Activated CD8-positive, alpha-beta memory T cell treated with anti-CD3 and anti-CD28 coated beads for 36 hours (primary cell): ENCODE data around the gene MYO9B. TPM values are rescaled to one million over a fixed set of nuclear protein-coding genes. Genes with fewer than 3 reads are reported as not detected.

Source experiments
- CTCF ChIA-PET: fragments of 350-600 bp; sonication (Branson Sonifier 250); formaldehyde crosslinking; loops from one replicate; lab custom pipeline; 2021; ENCODE audit warnings: antibody characterized with exemption; lab: Charles Lee
- POLR2A ChIA-PET: fragments of 350-600 bp; sonication (Branson Sonifier 250); formaldehyde crosslinking; loops from one replicate; lab custom pipeline; 2021; ENCODE audit warnings: antibody characterized with exemption; lab: Charles Lee
- total RNA-seq, 2 experiments: library from RNA; stranded (reverse); gene quantifications; one replicate each; pipeline ENCODE4 v1.2.3, GENCODE V29; 2021

Gene MYO9B, protein sequence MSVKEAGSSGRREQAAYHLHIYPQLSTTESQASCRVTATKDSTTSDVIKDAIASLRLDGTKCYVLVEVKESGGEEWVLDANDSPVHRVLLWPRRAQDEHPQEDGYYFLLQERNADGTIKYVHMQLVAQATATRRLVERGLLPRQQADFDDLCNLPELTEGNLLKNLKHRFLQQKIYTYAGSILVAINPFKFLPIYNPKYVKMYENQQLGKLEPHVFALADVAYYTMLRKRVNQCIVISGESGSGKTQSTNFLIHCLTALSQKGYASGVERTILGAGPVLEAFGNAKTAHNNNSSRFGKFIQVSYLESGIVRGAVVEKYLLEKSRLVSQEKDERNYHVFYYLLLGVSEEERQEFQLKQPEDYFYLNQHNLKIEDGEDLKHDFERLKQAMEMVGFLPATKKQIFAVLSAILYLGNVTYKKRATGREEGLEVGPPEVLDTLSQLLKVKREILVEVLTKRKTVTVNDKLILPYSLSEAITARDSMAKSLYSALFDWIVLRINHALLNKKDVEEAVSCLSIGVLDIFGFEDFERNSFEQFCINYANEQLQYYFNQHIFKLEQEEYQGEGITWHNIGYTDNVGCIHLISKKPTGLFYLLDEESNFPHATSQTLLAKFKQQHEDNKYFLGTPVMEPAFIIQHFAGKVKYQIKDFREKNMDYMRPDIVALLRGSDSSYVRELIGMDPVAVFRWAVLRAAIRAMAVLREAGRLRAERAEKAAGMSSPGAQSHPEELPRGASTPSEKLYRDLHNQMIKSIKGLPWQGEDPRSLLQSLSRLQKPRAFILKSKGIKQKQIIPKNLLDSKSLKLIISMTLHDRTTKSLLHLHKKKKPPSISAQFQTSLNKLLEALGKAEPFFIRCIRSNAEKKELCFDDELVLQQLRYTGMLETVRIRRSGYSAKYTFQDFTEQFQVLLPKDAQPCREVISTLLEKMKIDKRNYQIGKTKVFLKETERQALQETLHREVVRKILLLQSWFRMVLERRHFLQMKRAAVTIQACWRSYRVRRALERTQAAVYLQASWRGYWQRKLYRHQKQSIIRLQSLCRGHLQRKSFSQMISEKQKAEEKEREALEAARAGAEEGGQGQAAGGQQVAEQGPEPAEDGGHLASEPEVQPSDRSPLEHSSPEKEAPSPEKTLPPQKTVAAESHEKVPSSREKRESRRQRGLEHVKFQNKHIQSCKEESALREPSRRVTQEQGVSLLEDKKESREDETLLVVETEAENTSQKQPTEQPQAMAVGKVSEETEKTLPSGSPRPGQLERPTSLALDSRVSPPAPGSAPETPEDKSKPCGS (N-terminal part only)
- total RNA-seq = 100 to 1,000 TPM; 100 to 105 TPM

DNA sequence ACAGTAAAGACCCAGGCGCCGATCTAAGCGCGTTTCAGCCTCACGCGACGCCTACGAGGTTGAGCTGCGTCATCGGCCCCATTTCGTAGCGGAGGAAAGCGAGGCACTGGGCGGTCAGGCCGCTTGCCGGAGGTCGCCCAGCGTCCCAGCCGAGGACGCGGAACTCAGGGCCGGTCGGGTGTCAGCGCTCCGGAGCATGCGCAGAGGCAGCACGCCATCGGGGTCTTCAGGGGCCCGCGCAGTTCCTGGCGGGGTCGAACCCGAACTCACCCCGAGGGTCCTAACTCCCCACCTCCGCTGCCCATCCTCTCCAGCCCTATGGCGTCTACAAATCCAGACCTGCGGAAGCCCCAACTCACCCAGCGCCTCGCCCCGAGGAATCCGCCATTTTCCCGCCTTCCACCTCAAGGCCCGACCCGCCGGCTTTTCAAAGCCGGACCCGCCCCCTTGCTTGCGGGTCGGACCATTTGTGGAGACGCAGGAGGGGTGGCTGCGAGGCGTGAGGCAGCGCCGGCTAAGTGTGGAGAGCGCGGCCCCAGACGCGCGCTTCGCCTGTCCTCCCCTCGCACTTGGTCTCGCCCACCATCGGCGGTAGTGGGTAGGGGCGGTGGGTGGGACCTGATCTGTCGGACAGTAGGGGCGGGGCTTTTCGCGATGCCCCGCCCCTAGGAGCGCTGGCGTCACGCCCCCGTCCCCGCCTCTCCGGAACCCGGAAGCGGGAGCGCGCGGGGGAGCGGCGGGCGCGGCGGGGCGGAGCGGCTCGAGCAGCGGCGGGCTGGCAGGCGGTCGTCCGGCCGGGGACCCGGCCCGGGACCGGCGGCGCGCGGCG, at the start of gene MYO9B, which contains the start of gene HAUS8:
TSS of gene MYO9B (plus strand) at position 743 of the 829 bp plus-strand sequence. CDS start 25,941 bp downstream, outside the sequence.
TSS of gene HAUS8 (minus strand) at position 418 of the 829 bp plus-strand sequence. CDS start at position 388, 30 bp downstream.
- ChIA-PET CTCF (interaction anchor here (0.6 to 1.7 kb wide), 3 partner anchors 14 to 207 kb away, joined by 3 to 4 read pairs (median 4); no protein-coding TSS in a partner anchor), POLR2A (interaction anchor here (0.6 to 1.2 kb wide), 6 partner anchors 109 to 447 kb away, joined by 3 to 8 read pairs (median 4); partner anchors contain the start of genes MED26 and USE1)

DNA sequence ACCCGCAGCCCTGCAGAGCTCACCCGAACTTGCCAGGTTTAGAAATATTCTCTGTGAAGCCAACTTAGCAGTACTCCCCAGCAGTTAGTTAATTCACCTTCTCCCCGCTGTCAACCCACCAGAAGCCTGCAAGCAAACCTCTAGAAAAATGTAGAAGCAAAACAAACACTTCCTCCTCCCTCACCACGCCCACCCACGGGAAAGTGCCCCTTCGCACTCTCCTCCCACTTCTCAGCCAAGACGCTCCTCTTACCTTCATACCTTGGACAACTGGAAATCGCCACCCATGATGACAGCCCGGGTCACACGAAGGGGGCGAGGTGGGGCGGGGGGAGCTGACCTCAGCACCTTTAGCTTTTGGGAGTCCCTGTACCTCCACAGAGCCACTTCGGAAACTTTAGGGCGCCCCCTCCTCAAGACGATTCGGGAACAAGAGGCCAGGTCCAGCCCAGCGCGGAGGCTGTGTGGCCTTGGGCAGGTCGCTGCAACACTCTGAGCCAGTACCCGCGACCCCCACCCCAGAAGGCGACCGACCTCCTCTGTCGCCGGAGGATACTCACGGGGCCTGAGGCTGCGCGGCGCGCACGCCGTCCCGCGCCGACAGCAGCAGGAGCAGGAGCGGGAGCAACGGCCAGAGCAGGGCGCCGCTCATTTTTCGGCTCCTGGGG, 49.5 kb upstream of the MYO9B start:
- CTCF ChIA-PET = no interaction called here
- POLR2A ChIA-PET = no interaction called here

DNA sequence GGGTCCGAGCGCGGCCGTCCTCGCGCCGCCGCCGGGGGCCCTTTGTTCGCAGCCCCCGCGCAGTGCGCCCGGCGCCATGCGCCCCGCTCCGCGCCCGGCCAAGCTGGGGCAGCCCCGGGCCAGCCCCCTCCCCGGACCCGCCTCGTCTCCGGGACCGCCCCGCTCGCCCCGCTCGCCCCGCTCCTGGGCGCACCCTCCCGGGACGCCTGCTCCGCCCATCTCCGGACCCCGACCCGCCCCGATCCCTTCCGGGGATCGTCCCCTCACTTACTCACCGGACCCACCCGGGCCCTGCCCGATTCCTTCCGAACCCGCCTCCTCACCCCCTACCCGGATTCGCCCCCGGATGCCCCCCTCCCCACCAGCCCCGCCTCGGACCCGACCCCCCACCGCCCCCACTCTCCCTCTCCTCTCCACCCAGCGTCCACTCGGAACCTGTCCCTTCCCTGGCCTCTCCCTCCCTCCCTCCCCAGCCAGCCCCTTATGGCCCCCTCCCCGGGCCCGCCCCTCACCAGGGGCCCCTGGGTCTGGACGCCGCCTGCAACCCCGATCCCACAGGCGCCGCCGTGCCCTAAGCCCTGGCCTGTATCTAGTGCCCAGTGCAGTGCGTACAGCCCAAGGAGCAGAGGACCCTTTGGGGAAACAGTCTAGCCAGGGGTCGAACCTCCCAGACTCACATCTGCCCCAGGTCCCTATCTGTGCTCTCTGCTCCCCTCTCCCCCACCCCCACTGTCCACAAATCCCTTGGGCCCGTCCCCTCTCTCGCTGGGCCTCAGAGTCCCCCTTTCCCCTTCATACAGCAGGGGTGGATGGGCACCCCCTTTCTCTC, 48.7 kb upstream of the MYO9B start, which contains the start of gene CPAMD8:
TSS of gene CPAMD8 (minus strand) at position 105 of the 829 bp plus-strand sequence. CDS start 168 bp downstream, outside the sequence.
- ChIA-PET CTCF (no interaction called here), POLR2A (no interaction called here)

DNA sequence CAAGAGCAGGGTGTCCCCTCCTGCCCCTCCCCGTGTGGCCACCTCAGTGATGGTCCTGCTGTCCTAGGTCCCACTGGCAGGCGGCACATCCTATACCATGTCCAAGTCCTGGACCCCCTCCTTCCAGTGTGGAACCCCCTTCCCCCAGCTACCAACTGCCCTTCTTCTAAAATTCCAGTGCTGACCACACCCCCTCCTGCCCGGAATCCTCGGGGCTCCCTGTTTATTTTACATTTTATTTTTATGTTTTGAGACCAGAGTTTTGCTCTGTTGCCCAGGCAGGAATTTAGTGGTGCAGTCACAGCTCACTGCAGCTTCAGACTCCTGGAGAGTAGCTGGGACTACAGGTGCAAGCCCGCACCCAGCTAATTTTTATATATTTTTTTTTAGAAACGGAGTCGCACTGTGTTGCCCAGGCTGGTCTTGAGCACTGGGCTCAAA, 48.0 kb upstream of the MYO9B start:
- CTCF ChIA-PET = no interaction called here
- POLR2A ChIA-PET = no interaction called here

DNA sequence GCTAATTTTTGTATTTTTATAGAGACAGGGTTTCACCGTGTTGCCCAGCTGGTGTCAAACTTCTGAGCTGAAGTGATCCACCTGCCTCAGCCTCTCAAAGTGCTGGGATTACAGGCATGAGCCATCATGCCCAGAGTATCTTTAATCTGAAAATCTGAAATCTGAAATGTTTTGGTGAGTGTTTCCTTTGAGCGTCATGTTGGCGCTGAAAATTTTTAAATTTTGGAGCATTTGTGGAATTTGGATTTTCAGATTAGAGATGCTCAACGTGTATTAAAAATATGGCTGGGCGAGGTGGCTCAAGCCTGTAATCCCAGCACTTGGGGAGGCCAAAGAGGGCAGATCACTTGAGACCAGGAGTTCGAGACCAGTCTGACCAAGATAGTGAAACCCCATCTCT, 43.8 kb upstream of the MYO9B start:
- ChIA-PET POLR2A (no interaction called here), CTCF (no interaction called here)

DNA sequence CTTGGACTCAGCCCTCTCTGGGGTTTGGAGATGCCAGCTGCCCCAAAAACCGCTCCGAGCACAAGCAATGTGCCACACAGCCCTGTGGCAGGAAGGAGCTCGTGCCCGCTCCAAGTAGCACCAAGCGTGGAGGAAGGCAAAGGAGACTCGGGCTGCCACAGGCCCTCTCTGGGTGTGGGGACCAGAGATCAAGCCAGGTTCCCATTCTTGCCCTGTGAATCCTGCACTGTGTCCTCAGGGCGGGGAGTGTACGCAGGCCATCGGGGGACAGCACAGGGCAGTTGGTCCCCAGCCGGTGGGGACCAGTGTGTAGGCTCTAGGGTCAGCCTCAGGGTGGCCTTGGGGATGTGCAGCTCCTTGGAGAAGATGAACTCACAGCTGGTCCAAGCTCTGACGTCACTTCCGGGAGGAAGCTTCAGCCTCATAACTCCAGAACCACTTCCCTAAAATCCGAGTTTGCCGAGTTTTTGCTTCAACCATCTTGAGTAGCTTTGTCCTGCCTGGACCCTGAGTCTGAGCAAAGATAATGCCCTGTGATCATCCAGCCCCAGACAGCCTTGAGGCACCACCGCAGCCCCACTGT, 39.6 kb upstream of the MYO9B start:
- ChIA-PET CTCF (interaction anchor here (0.5 to 0.6 kb wide), 2 partner anchors 130 to 148 kb away, joined by 3 read pairs; no protein-coding TSS in a partner anchor), POLR2A (no interaction called here)

DNA sequence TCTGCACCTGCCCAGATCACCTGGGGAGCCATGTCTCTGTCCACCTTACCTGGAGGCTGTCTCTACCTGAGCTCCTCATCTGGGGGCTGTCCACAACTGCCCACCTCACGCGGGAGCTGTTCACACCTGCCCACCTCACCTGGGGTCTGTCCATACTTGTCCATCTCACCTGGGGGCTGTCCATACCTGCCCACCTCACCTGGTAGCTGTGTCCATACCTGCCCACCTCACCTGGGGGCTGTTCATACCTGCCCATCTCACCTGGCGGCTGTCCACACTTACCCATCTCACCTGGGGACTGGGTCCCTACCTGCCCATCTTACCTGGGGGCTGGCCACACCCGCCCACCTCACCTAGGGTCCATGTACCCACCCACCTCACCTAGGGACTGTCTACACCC, 38.9 kb upstream of the MYO9B start:
- CTCF ChIA-PET = interaction anchor here (0.5 kb wide), 1 partner anchor 131 kb away, joined by 3 read pairs; no protein-coding TSS in a partner anchor
- POLR2A ChIA-PET = no interaction called here

DNA sequence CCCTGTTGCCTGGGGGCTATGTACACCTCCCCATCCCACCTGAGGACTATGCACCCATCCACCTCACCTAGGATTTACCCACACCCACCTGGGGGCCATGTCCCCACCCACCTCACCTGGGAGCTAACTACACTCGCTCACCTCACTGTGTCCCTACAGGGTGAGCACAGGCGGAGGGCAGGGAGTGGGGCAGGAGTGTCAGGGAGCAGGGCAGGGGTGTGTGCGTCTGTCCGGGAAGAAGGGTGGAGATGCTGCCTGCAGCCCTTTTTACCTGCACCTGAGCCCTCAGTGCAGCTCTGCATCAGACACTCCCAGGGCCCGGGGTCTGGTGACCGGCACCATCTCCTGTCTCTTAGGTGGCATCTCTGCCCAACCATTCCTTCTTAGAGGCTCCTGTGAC, 38.4 kb upstream of the MYO9B start:
- POLR2A ChIA-PET = no interaction called here
- CTCF ChIA-PET = no interaction called here

DNA sequence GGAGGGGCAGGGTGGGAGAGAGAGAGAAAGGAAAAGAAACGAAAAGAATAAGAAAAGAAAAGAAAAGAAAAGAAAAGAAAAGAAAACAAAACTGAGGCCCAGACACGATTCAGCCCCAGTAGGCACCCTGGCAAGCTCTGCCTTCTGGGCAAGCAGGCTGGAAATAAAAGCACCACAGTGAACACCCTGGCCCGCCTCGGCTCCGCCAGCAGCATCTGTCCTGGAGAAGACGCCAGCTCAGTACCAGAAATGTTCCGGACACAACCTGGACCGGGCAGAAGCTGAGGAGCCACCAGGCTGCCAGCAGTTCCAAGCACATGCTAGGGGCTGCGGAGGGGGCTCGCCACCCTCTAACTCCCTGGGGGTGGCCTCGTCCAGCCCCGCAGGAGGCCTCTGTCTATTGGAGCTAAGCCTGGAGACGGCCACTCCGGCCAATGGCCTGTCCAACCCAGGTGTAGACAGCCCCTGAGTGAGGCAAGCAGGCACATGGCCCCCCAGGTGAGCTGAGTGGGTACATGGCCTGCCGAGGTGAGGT, 37.5 kb upstream of the MYO9B start:
- CTCF ChIA-PET = no interaction called here
- POLR2A ChIA-PET = no interaction called here

DNA sequence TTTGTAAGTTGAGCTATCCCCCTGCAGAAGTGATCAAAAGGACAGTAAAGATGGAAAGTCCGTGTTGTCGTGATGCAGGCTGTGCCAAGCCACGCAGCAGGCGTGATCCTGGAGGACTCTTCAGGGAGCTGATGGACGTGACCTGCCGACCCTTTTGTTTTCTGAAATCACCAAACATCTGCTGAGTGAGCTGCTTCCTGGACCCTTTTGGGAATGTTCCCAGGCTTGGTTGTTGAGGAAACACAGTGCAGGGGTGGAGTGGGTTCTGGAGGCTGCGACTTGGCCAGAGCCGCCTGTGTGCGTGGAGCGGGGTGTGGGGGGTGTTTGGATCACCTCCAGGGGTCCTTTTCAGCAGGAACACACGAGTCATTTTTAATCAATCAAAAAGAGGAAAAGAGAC, 33.6 kb upstream of the MYO9B start:
- ChIA-PET POLR2A (no interaction called here), CTCF (no interaction called here)

DNA sequence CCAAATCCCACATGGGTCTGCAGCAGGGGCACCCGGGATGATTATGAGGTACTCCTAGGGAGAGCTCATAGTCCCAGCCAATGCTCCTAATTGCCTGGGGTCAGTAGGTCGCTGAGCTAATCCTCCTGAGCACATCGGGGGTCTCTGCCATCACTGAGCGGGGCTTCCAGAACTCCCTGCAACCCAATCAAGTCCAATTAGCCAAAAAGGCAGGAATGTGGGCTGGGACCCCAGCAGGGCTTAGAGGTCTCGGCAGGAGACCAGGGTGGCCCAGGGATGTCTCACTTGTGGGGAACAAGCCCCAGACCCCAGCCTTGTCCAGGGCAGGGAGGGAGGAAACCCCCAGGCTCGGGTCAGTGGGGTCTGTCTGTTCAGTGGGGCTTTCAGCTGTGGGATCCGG, 31.8 kb upstream of the MYO9B start:
- POLR2A ChIA-PET = no interaction called here

DNA sequence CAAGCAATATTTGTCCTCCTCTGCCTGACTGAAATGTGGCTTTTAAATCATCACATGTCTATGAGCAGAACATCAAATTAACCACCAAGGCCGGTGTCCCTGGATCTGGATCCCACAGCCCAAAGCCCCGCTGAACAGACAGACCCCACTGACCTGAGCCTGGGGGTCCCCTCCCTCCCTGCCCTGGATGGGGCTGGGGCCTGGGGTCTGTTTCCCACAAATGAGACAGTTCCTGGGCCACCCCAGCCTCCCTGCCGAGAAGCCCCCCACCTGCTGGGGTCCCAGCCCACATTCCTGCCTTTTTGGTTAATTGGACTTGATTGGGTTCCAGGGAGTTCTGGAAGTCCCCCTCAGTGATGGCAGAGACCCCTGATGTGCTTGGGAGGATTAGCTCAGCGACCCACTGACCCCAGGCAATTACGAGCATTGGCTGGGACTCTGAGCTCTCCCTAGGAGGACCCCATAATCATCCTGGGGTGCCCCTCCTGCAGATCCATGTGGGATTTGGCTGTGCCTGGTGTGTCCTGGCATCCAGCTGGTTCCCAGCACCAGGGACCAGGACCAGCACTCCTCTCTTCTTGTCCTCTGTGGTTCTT, 29.6 kb upstream of the MYO9B start:
- ChIA-PET POLR2A (no interaction called here), CTCF (interaction anchor here (0.6 kb wide), 1 partner anchor 987 kb away, joined by 5 read pairs; no protein-coding TSS in a partner anchor)

More for the DNA sequence above, 31.8 kb upstream of the MYO9B start:
- CTCF ChIA-PET = no interaction called here

DNA sequence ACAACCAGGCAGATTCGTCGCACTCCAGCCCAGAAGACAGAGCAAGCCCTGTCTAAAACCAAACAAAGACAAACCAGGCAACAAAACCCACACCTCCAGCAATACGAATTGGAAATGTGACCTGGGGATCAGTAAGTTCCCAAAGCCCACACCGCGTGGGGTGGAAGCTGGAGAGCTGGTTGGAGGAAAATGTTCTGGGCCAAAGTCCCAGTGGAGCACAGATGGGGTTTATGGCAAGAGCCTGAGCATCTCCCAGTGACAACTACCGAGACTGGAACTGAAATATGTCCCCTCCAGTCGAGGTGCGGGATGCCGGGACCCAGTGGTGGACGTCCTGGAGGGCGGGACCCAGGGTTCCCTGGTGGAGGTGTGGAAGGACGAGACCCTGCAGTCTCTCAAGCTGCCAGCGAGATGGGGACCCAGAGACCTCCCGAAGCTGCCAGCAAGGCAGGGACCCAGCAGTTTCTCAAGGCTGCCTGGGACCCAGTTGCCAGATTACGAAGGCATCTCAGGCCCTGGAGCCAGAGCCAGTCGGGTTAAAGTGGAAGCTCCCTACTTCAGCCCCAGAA, 26.6 kb upstream of the MYO9B start:
- CTCF ChIA-PET = no interaction called here
- POLR2A ChIA-PET = no interaction called here

DNA sequence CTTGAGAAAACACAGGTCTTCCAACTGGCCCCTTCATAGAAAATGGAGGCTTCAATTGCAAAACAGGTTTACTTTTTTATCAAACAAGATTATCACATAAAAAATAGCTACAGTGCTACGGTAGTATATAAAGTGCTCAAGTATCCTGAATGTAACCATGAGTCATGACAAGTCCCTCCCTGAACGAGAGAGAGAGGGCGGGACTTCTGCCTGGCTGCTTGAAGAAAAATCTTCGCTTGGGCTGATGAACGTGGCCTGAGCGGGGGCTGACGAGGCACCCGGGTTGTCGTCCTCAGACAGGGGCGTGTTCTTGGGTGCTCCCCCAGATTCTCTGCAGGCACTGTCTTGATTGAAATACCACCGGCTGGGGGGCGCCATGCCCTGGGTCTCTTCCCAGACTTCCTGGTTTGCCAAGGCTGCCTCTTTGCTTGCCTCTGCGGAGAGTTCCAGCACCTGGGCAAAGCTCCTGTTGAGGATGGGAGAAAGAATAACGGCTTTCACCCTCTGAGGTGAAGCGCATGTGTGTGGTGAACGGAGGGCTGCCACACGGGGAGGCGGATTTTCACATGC, 25.8 kb upstream of the MYO9B start:
- CTCF ChIA-PET = no interaction called here
- POLR2A ChIA-PET = no interaction called here

DNA sequence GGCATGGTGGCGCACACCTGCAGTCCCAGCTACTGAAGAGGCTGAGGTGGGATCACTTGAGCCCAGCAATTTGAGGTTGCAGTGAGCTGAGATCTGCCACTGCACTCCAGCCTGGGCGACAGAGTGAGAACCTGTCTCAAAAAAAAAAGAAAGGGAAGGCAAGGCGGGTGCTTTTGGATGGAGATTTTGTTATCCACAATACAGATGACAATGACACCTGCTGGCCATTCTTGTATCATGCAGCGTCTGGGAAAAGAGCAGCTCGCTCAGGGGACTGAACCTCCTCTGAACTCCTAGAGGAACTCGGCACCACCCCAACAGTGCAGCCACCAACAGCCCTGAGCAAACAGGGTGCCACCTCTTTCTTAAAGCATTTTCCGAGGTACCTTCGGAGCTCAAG, 23.1 kb upstream of the MYO9B start:
- CTCF ChIA-PET = interaction anchor here (0.6 to 1.3 kb wide), 3 partner anchors 280 to 338 kb away, joined by 3 to 5 read pairs (median 4); no protein-coding TSS in a partner anchor
- POLR2A ChIA-PET = no interaction called here
